Stomach (tissue), 4 donors: ENCODE results near the gene PI4K2B.

Source experiments
- POLR2A ChIP-seq, 4 donors: fragments of 450-650 bp; IDR thresholded peaks; one replicate each; pipeline ENCODE4 v1.6.1; 2016; ENCODE audit warnings: antibody characterized with exemption in 4 of 4, control low read depth in 2 of 4, mild to moderate bottlenecking in 1 of 4, moderate library complexity in 1 of 4
- TF ChIP-seq, protein P1 (sequence below), 7 experiments: fragments of 450-650 bp in 4 of 7; fragments of 200-600 bp in 3 of 7; sonication (generic) in 3 of 7; IDR thresholded peaks; one replicate each; pipeline ENCODE4 v1.5.1; 2016 to 2019; ENCODE audit warnings: antibody characterized with exemption in 7 of 7, control low read depth in 2 of 7, mild to moderate bottlenecking in 1 of 7

DNA sequence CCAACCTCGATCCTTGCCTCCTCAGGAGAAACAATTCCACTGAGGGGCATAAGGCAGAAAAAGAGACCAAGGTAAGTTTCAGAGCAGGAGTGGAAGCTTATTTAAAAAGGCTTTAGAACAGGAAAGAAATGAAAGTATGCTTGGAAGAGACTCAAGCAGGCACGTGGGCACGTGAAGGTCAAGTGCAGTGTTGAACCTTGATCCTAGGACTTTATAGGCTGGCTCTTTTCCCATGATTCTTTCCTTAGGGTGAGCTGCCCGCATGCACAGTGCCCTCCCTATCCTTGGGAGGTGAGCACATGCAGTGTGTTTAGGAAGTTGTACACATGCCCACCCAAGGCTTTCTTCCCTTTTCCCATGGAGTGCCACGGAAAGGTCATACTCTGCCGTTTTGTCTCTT lies 4.0 kb upstream of the PI4K2B start:
- TF ChIP-seq POLR2A (IDR thresholded peaks at IDR 0.05), result no peak
- TF ChIP-seq, protein P1, sequence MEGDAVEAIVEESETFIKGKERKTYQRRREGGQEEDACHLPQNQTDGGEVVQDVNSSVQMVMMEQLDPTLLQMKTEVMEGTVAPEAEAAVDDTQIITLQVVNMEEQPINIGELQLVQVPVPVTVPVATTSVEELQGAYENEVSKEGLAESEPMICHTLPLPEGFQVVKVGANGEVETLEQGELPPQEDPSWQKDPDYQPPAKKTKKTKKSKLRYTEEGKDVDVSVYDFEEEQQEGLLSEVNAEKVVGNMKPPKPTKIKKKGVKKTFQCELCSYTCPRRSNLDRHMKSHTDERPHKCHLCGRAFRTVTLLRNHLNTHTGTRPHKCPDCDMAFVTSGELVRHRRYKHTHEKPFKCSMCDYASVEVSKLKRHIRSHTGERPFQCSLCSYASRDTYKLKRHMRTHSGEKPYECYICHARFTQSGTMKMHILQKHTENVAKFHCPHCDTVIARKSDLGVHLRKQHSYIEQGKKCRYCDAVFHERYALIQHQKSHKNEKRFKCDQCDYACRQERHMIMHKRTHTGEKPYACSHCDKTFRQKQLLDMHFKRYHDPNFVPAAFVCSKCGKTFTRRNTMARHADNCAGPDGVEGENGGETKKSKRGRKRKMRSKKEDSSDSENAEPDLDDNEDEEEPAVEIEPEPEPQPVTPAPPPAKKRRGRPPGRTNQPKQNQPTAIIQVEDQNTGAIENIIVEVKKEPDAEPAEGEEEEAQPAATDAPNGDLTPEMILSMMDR (IDR thresholded peaks at IDR 0.05), result no peak
